ENCODE results near the gene AK8.

AK8 gene

GRCh38 chr9:132861666-132862065 lies 16.4 kb downstream of the AK8 start:
- peaks cover 10% of the 10 kb centered on the region for H3K4me1 ChIP-seq (ENCODE audit: control insufficient read depth, insufficient read depth, low read depth, low read length)
- H3K4me2 ChIP-seq (ENCODE audit: low read length, poor library complexity, severe bottlenecking), result no peak overlapping the region
- H3K9me3 ChIP-seq (ENCODE audit: control insufficient read depth, low read length), result no peaks in the 10 kb centered on the region
- no peak overlapping the region for H3K9ac ChIP-seq (ENCODE audit: low read length)
- 90% methylated on average over 3 of the region's 3 CpGs for WGBS
- H3K14ac ChIP-seq (ENCODE audit: low read length in 2 of 2), result no peak overlapping the region
- no peak overlapping the region for H2BK5ac ChIP-seq (ENCODE audit: low read depth, low read length, poor library complexity, severe bottlenecking)
- DNase-seq, result no peak
- H2AFZ ChIP-seq (ENCODE audit: low read depth, low read length), result no peak overlapping the region
- H3K79me1 ChIP-seq (replicated peaks; ENCODE audit: low read length, poor library complexity, severe bottlenecking), result no peaks in the 10 kb centered on the region
- no peak overlapping the region for H2AK5ac ChIP-seq (ENCODE audit: low read length, severe bottlenecking)
- no peak overlapping the region for H2BK12ac ChIP-seq (ENCODE audit: low read length in 2 of 2)
- no peak overlapping the region for H3K27ac ChIP-seq (ENCODE audit: low read length, poor library complexity, severe bottlenecking)
- no peak overlapping the region for H3K4me3 ChIP-seq (ENCODE audit: insufficient read depth in 1 of 2, low read depth in 1 of 2, low read length in 2 of 2)
- H3K27me3 ChIP-seq (ENCODE audit: control insufficient read depth in 1 of 2, insufficient read depth in 1 of 2, low read length in 2 of 2), result peaks cover 19 to 62% of the 10 kb centered on the region in 2 experiments
- no peak overlapping the region for H4K8ac ChIP-seq (ENCODE audit: low read length)
- no peak overlapping the region for H2BK120ac ChIP-seq (ENCODE audit: low read depth, low read length)
- H3K23ac ChIP-seq (ENCODE audit: low read length in 2 of 2), result no peak overlapping the region
- no peak overlapping the region for H3K4ac ChIP-seq (ENCODE audit: low read depth in 1 of 2, low read length in 2 of 2)
- H3K36me3 ChIP-seq (ENCODE audit: control insufficient read depth in 1 of 2, insufficient read depth in 2 of 2, low read depth in 1 of 2, low read length in 2 of 2), result no peaks in the 10 kb centered on the region
- no peak overlapping the region for H3K18ac ChIP-seq (ENCODE audit: low read depth in 1 of 2, low read length in 2 of 2)
- no peak overlapping the region for H2BK15ac ChIP-seq (ENCODE audit: low read depth, poor library complexity, severe bottlenecking)
- H4K91ac ChIP-seq (ENCODE audit: low read length), result no peak overlapping the region

- Histone ChIP-seq H2BK120ac (ENCODE audit: low read depth, low read length) (no peak overlapping the region), H4K91ac (ENCODE audit: low read length) (no peak overlapping the region), H3K27ac (ENCODE audit: low read length, poor library complexity, severe bottlenecking) (no peak overlapping the region), H3K4ac (ENCODE audit: low read depth in 1 of 2, low read length in 2 of 2) (no peak overlapping the region), H3K14ac (ENCODE audit: low read length in 2 of 2) (no peak overlapping the region), H3K18ac (ENCODE audit: low read depth in 1 of 2, low read length in 2 of 2) (no peak overlapping the region), H2BK12ac (ENCODE audit: low read length in 2 of 2) (no peak overlapping the region), H2AFZ (ENCODE audit: low read depth, low read length) (no peak overlapping the region), H3K79me1 (replicated peaks; ENCODE audit: low read length, poor library complexity, severe bottlenecking) (no peaks in the 10 kb centered on the region), H2BK15ac (ENCODE audit: low read depth, poor library complexity, severe bottlenecking) (no peak overlapping the region), H4K8ac (ENCODE audit: low read length) (no peak overlapping the region), H3K9me3 (ENCODE audit: control insufficient read depth, low read length) (no peaks in the 10 kb centered on the region), H3K4me1 (ENCODE audit: control insufficient read depth, insufficient read depth, low read depth, low read length) (peaks cover 10% of the 10 kb centered on the region), H2AK5ac (ENCODE audit: low read length, severe bottlenecking) (no peak overlapping the region), H3K9ac (ENCODE audit: low read length) (no peak overlapping the region), H2BK5ac (ENCODE audit: low read depth, low read length, poor library complexity, severe bottlenecking) (no peak overlapping the region), H3K4me2 (ENCODE audit: low read length, poor library complexity, severe bottlenecking) (no peak overlapping the region), H3K36me3 (ENCODE audit: control insufficient read depth in 1 of 2, insufficient read depth in 2 of 2, low read depth in 1 of 2, low read length in 2 of 2) (no peaks in the 10 kb centered on the region), H3K4me3 (ENCODE audit: insufficient read depth in 1 of 2, low read depth in 1 of 2, low read length in 2 of 2) (no peak overlapping the region), H3K27me3 (ENCODE audit: control insufficient read depth in 1 of 2, insufficient read depth in 1 of 2, low read length in 2 of 2) (peaks cover 11 to 59% of the 10 kb centered on the region in 2 experiments), H3K23ac (ENCODE audit: low read length in 2 of 2) (no peak overlapping the region)
- 86% methylated on average over 7 of the region's 7 CpGs for whole genome bisulfite sequencing
- no peak for DNase-seq
These were observed 19.3 kb downstream of the AK8 start for GRCh38 chr9:132858751-132859150.

DNA sequence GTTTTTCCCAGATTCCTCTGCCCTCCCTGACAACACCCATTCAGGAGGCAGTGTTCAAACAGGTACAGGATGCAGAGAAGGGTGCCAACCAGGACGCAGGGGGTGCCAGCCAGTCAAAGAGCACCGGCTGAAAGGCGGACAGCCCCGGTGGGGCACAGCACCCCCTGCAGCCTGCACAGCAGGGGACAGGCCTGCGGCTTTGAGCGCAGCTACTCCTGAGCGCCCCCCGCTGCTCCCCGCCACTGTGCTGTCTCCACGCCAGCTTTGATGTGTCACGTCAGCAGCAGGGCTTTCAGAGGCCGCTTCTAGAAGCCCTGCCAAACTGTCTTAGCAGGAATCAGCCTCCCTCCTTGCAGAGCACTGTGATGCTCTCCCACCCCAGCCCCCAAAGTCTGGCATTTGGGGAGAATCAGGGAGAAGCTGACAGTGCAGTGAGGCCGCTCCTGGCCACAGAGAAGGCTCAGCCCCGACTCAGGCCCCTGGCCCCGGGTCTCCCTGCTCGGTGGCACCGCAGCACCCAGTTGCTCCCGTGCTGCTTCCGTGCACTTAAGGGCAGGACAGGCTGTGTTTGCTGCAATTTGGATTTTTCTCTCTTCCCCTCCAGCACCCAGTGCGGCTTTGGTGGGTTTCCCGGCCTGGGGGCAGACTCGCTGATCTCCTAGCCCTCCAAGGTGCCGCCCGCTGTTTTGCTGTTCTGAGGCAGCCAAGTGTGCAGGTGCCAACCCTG lies 20.3 kb downstream of the AK8 start:
- no peak overlapping the region for H3K4me2 ChIP-seq (ENCODE audit: low read length, poor library complexity, severe bottlenecking)
- peak overlapping the region in 1 of 2 experiments; percentile 44 for H3K4me3 ChIP-seq (ENCODE audit: insufficient read depth in 1 of 2, low read depth in 1 of 2, low read length in 2 of 2)
- no peaks in the 10 kb centered on the region for H3K79me1 ChIP-seq (replicated peaks; ENCODE audit: low read length, poor library complexity, severe bottlenecking)
- H3K4ac ChIP-seq (ENCODE audit: low read depth in 1 of 2, low read length in 2 of 2), result no peak overlapping the region
- H3K9me3 ChIP-seq (ENCODE audit: control insufficient read depth, low read length), result no peaks in the 10 kb centered on the region
- H2AK5ac ChIP-seq (ENCODE audit: low read length, severe bottlenecking), result no peak overlapping the region
- no peak overlapping the region for H2BK120ac ChIP-seq (ENCODE audit: low read depth, low read length)
- peak overlapping the region; percentile 54 for H3K9ac ChIP-seq (ENCODE audit: low read length)
- no peak overlapping the region for H3K23ac ChIP-seq (ENCODE audit: low read length in 2 of 2)
- H2AFZ ChIP-seq (ENCODE audit: low read depth, low read length), result no peak overlapping the region
- H3K27me3 ChIP-seq (ENCODE audit: control insufficient read depth in 1 of 2, insufficient read depth in 1 of 2, low read length in 2 of 2), result peaks cover 11 to 50% of the 10 kb centered on the region in 2 experiments
- no peak overlapping the region for H4K8ac ChIP-seq (ENCODE audit: low read length)
- no peaks in the 10 kb centered on the region for H3K36me3 ChIP-seq (ENCODE audit: control insufficient read depth in 1 of 2, insufficient read depth in 2 of 2, low read depth in 1 of 2, low read length in 2 of 2)
- peaks cover 10% of the 10 kb centered on the region for H3K4me1 ChIP-seq (ENCODE audit: control insufficient read depth, insufficient read depth, low read depth, low read length)
- DNase-seq, result no peak
- no peak overlapping the region for H2BK15ac ChIP-seq (ENCODE audit: low read depth, poor library complexity, severe bottlenecking)
- no peak overlapping the region for H3K18ac ChIP-seq (ENCODE audit: low read depth in 1 of 2, low read length in 2 of 2)
- H2BK5ac ChIP-seq (ENCODE audit: low read depth, low read length, poor library complexity, severe bottlenecking), result no peak overlapping the region
- no peak overlapping the region for H3K27ac ChIP-seq (ENCODE audit: low read length, poor library complexity, severe bottlenecking)
- H3K14ac ChIP-seq (ENCODE audit: low read length in 2 of 2), result no peak overlapping the region
- 74% methylated on average over 24 of the region's 24 CpGs for WGBS
- no peak overlapping the region for H4K91ac ChIP-seq (ENCODE audit: low read length)
- H2BK12ac ChIP-seq (ENCODE audit: low read length in 2 of 2), result no peak overlapping the region

GRCh38 chr9:132857031-132857430 lies 21.1 kb downstream of the AK8 start:
- H2BK12ac ChIP-seq (ENCODE audit: low read length in 2 of 2), result no peak overlapping the region
- H2BK120ac ChIP-seq (ENCODE audit: low read depth, low read length), result no peak overlapping the region
- H4K8ac ChIP-seq (ENCODE audit: low read length), result no peak overlapping the region
- H3K23ac ChIP-seq (ENCODE audit: low read length in 2 of 2), result no peak overlapping the region
- H3K4ac ChIP-seq (ENCODE audit: low read depth in 1 of 2, low read length in 2 of 2), result no peak overlapping the region
- DNase-seq, result peak; percentile 28
- H3K4me1 ChIP-seq (ENCODE audit: control insufficient read depth, insufficient read depth, low read depth, low read length), result peaks cover 10% of the 10 kb centered on the region
- peak overlapping the region in 1 of 2 experiments; percentile 44 for H3K4me3 ChIP-seq (ENCODE audit: insufficient read depth in 1 of 2, low read depth in 1 of 2, low read length in 2 of 2)
- H3K79me1 ChIP-seq (replicated peaks; ENCODE audit: low read length, poor library complexity, severe bottlenecking), result no peaks in the 10 kb centered on the region
- WGBS, result 65% methylated on average over 5 of the region's 8 CpGs
- peak overlapping the region; percentile 54 for H3K9ac ChIP-seq (ENCODE audit: low read length)
- H3K36me3 ChIP-seq (ENCODE audit: control insufficient read depth in 1 of 2, insufficient read depth in 2 of 2, low read depth in 1 of 2, low read length in 2 of 2), result no peaks in the 10 kb centered on the region
- no peaks in the 10 kb centered on the region for H3K9me3 ChIP-seq (ENCODE audit: control insufficient read depth, low read length)
- no peak overlapping the region for H2BK15ac ChIP-seq (ENCODE audit: low read depth, poor library complexity, severe bottlenecking)
- no peak overlapping the region for H2AFZ ChIP-seq (ENCODE audit: low read depth, low read length)
- H3K14ac ChIP-seq (ENCODE audit: low read length in 2 of 2), result no peak overlapping the region
- no peak overlapping the region for H2AK5ac ChIP-seq (ENCODE audit: low read length, severe bottlenecking)
- H3K18ac ChIP-seq (ENCODE audit: low read depth in 1 of 2, low read length in 2 of 2), result peak overlapping the region in 1 of 2 experiments; percentile 43
- H2BK5ac ChIP-seq (ENCODE audit: low read depth, low read length, poor library complexity, severe bottlenecking), result no peak overlapping the region
- peaks cover 11 to 50% of the 10 kb centered on the region in 2 experiments for H3K27me3 ChIP-seq (ENCODE audit: control insufficient read depth in 1 of 2, insufficient read depth in 1 of 2, low read length in 2 of 2)
- no peak overlapping the region for H3K27ac ChIP-seq (ENCODE audit: low read length, poor library complexity, severe bottlenecking)
- H3K4me2 ChIP-seq (ENCODE audit: low read length, poor library complexity, severe bottlenecking), result no peak overlapping the region
- H4K91ac ChIP-seq (ENCODE audit: low read length), result no peak overlapping the region
